Keratinocyte (primary cell): ENCODE measurements around the gene FAM107B. TPM values are rescaled to one million over a fixed set of nuclear protein-coding genes. Genes with fewer than 3 reads are reported as not detected.
"Not testable (repeated sequence)": the region's sequence is repeated elsewhere in the genome, so short reads cannot be mapped to it uniquely, and the experiment has no call there.

Source experiments
- DNase-seq: peaks from one replicate; pipeline ENCODE4 v3.0.0-alpha.2; 2011; ENCODE audit warnings: low read depth, missing footprints, low spot score
- FAIRE-seq: peaks from 2 replicates; lab custom pipeline; 2011; peaks lifted over from hg19 to GRCh38; lab: Jason Lieb, UNC
- H2AFZ ChIP-seq: 2 replicates; pipeline ENCODE4 v1.6.0; 2012; ENCODE audit warnings: low read length, control low read depth, inconsistent platforms; ENCODE audit not compliant: control insufficient read depth
- H3K27ac ChIP-seq: 2 replicates; pipeline ENCODE4 v1.5.1; 2011; ENCODE audit warnings: low read length; ENCODE audit not compliant: control insufficient read depth, insufficient read depth
- H3K27me3 ChIP-seq: 3 replicates; pipeline ENCODE4 v1.6.0; 2011; ENCODE audit warnings: low read length; ENCODE audit not compliant: control insufficient read depth, insufficient read depth; ENCODE audit errors: extremely low read depth
- H3K36me3 ChIP-seq, 2 experiments: 2 replicates in 1 of 2; 3 replicates in 1 of 2; pipeline ENCODE4 v1.5.1; 2011; ENCODE audit warnings: low read length in 2 of 2, mild to moderate bottlenecking in 1 of 2; ENCODE audit not compliant: control insufficient read depth in 2 of 2, insufficient read depth in 2 of 2; ENCODE audit errors: extremely low read depth in 1 of 2
- H3K4me1 ChIP-seq: 3 replicates; pipeline ENCODE4 v1.5.1; 2011; ENCODE audit warnings: low read length; ENCODE audit not compliant: control insufficient read depth, insufficient read depth; ENCODE audit errors: extremely low read depth
- H3K4me2 ChIP-seq: 3 replicates; pipeline ENCODE4 v1.6.0; 2011; ENCODE audit warnings: low read depth, low read length; ENCODE audit not compliant: control insufficient read depth, insufficient read depth; ENCODE audit errors: extremely low read depth
- H3K4me3 ChIP-seq, 3 experiments: fragments of 200-600 bp in 1 of 3; sonication (generic) in 1 of 3; 2 replicates in 2 of 3; 3 replicates in 1 of 3; pipeline ENCODE4 v1.5.1; 2011 to 2016; ENCODE audit warnings: low read length in 3 of 3, mild to moderate bottlenecking in 3 of 3, control low read depth in 2 of 3, inconsistent platforms in 1 of 3, low read depth in 1 of 3, mixed read lengths in 1 of 3, mixed run types in 1 of 3, moderate library complexity in 1 of 3; ENCODE audit not compliant: control insufficient read depth in 2 of 3, insufficient read depth in 2 of 3; ENCODE audit errors: extremely low read depth in 1 of 3
- H3K79me2 ChIP-seq: 2 replicates; pipeline ENCODE4 v1.6.0; 2012; ENCODE audit warnings: low read length; ENCODE audit not compliant: control insufficient read depth, insufficient read depth
- H3K9ac ChIP-seq: 3 replicates; pipeline ENCODE4 v1.6.0; 2011; ENCODE audit warnings: low read length; ENCODE audit not compliant: control insufficient read depth, insufficient read depth; ENCODE audit errors: extremely low read depth
- H3K9me1 ChIP-seq: 3 replicates; pipeline ENCODE4 v1.6.0; 2011; ENCODE audit warnings: low read length; ENCODE audit not compliant: control insufficient read depth, insufficient read depth; ENCODE audit errors: extremely low read depth
- H3K9me3 ChIP-seq: 2 replicates; pipeline ENCODE4 v1.5.1; 2012; ENCODE audit warnings: low read depth, low read length; ENCODE audit not compliant: control insufficient read depth
- H4K20me1 ChIP-seq: 3 replicates; pipeline ENCODE4 v1.6.0; 2011; ENCODE audit warnings: low read length; ENCODE audit not compliant: control insufficient read depth, insufficient read depth; ENCODE audit errors: extremely low read depth
- CTCF ChIP-seq, 3 experiments: IDR thresholded peaks in 1 of 3; conservative IDR thresholded peaks in 1 of 3; optimal IDR thresholded peaks in 1 of 3; 2 replicates in 2 of 3; 3 replicates in 1 of 3; pipeline versions ENCODE3 to v1.5.1; 2011; ENCODE audit warnings: low read length in 3 of 3, mild to moderate bottlenecking in 3 of 3, moderate library complexity in 2 of 3, control low read depth in 1 of 3, inconsistent platforms in 1 of 3; ENCODE audit not compliant: insufficient read depth in 2 of 3; ENCODE audit errors: extremely low read depth in 1 of 3
- EZH2 ChIP-seq: IDR thresholded peaks from one replicate; pipeline ENCODE4 v1.6.1; 2012; ENCODE audit warnings: inconsistent platforms, mild to moderate bottlenecking, low read length, moderate library complexity
- dilution Hi-C: fragments of 300-500 bp; cut with MboI; formaldehyde crosslinking; loops from one replicate; pipeline ENCODE4 v1.7.0; 2020; ENCODE audit warnings: low sequenced_read_pairs; ENCODE audit not compliant: extremely low pct_ligation_motif_present
- polyA plus RNA-seq, 5 experiments: library from polyadenylated mRNA; depleted of rRNA in 3 of 5; stranded (reverse) in 3 of 5; stranded (forward) in 1 of 5; unstranded in 1 of 5; fragments of >200 nt; gene quantifications; 1 replicate in 1 of 5; 2 replicates in 3 of 5; 3 replicates in 1 of 5; pipeline versions ENCODE4 v1.2.1 to v1.2.3, GENCODE V29; 2011 to 2012; ENCODE audit warnings: missing spikeins in 2 of 5, low read depth in 1 of 5, low replicate concordance in 1 of 5

FAM107B gene
- polyA plus RNA-seq, 1 donor (not counting 4 experiments of a cell fraction or from before 2014, with no cell fraction given): 8.7 TPM

GRCh38 chr10:14712991-14713424 is 61.7 kb downstream of the FAM107B start:
- Histone ChIP-seq H3K27ac (no peak overlapping the region), H3K4me1 (no peaks in the 10 kb centered on the region), H3K4me2 (no peak overlapping the region), H3K9me1 (no peaks in the 10 kb centered on the region), H4K20me1 (no peaks in the 10 kb centered on the region), H3K79me2 (no peaks in the 10 kb centered on the region), H3K4me3 (no peak overlapping the region), H3K27me3 (no peaks in the 10 kb centered on the region), H3K9ac (no peak overlapping the region), H2AFZ (no peak overlapping the region), H3K36me3 (no peaks in the 10 kb centered on the region), H3K9me3 (no peaks in the 10 kb centered on the region)
- DNase-seq: no peak
- dilution Hi-C loops: no loop called here
- no peak for FAIRE-seq
- TF ChIP-seq CTCF (optimal IDR thresholded peaks at IDR 0.05 in 1 of 3, IDR thresholded peaks at IDR 0.05 in 1 of 3, conservative IDR thresholded peaks at IDR 0.05 in 1 of 3; ENCODE audit: extremely low read depth in 1 of 3, insufficient read depth in 2 of 3, low read length in 3 of 3) (no peak), EZH2 (no peak)

- H3K79me2 ChIP-seq, H3K9ac ChIP-seq, H3K9me1 ChIP-seq, H3K4me3 ChIP-seq, H3K9me3 ChIP-seq, FAIRE-seq, DNase-seq, H2AFZ ChIP-seq, H3K4me2 ChIP-seq, H3K4me1 ChIP-seq, dilution Hi-C loops, H4K20me1 ChIP-seq, H3K36me3 ChIP-seq, H3K27ac ChIP-seq, H3K27me3 ChIP-seq: not testable (repeated sequence)
These were observed 65.4 kb downstream of the FAM107B start for GRCh38 chr10:14709344-14709743.

GRCh38 chr10:14707481-14707880 is 67.2 kb downstream of the FAM107B start:
- Histone ChIP-seq H3K79me2 (no peaks in the 10 kb centered on the region), H3K9ac (no peak overlapping the region), H3K27ac (no peak overlapping the region), H3K27me3 (no peaks in the 10 kb centered on the region), H3K4me2 (no peak overlapping the region), H3K36me3 (no peaks in the 10 kb centered on the region), H3K4me1 (no peaks in the 10 kb centered on the region), H3K4me3 (no peak overlapping the region), H3K9me1 (no peaks in the 10 kb centered on the region), H3K9me3 (no peaks in the 10 kb centered on the region), H4K20me1 (no peaks in the 10 kb centered on the region), H2AFZ (no peak overlapping the region)
- TF ChIP-seq EZH2 (no peak), CTCF (optimal IDR thresholded peaks at IDR 0.05 in 1 of 3, IDR thresholded peaks at IDR 0.05 in 1 of 3, conservative IDR thresholded peaks at IDR 0.05 in 1 of 3; ENCODE audit: extremely low read depth in 1 of 3, insufficient read depth in 2 of 3, low read length in 3 of 3) (no peak)
- DNase-seq (no peak), FAIRE-seq (no peak)
- dilution Hi-C loops: no loop called here
